Measurements from ENCODE around the gene CCR6. TPM values are rescaled to one million over a fixed set of nuclear protein-coding genes. Genes with fewer than 3 reads are reported as not detected.

Gene CCR6
- total and polyA plus RNA-seq, 2 of the 13 experiments (the other 11 are each of a cell fraction or from before 2014, with no cell fraction given) = 4.5 to 8.7 TPM

- TF ChIP-seq TIGD3 (CRISPR knock-in tag; IDR thresholded peaks at IDR 0.05; ENCODE audit: borderline replicate concordance) (no peak), POGZ (CRISPR knock-in tag; IDR thresholded peaks at IDR 0.05) (no peak; the same call in 1 of the 2 replicates), NCOA2 (CRISPR knock-in tag; IDR thresholded peaks at IDR 0.05) (no peak; the same call in 1 of the 2 replicates), MAF1 (CRISPR knock-in tag; IDR thresholded peaks at IDR 0.05; ENCODE audit: borderline replicate concordance) (no peak), SNRNP70 (IDR thresholded peaks at IDR 0.05; ENCODE audit: low read depth, low read length) (no peak), ZNF652 (CRISPR knock-in tag; IDR thresholded peaks at IDR 0.05; ENCODE audit: borderline replicate concordance, low read depth) (no peak), ZNF512B (CRISPR knock-in tag; IDR thresholded peaks at IDR 0.05; ENCODE audit: borderline replicate concordance) (no peak), ISX (CRISPR knock-in tag; conservative IDR thresholded peaks at IDR 0.05) (no peak), ETV6 (CRISPR knock-in tag; conservative IDR thresholded peaks at IDR 0.05) (no peak), MATR3 (CRISPR knock-in tag; IDR thresholded peaks at IDR 0.05) (no peak), EP300 (IDR thresholded peaks at IDR 0.05; ENCODE audit: low read depth in 2 of 2, low read length in 2 of 2) (peak; percentile 64 to 79; a peak in 3 of 4 replicates), EP300 (CRISPR knock-in tag; IDR thresholded peaks at IDR 0.05; ENCODE audit: borderline replicate concordance) (peak; percentile 54; the same call in 1 of the 2 replicates), HNF4G (IDR thresholded peaks at IDR 0.05; ENCODE audit: borderline replicate concordance, low read depth, low read length) (no peak), HNF4G (CRISPR knock-in tag; IDR thresholded peaks at IDR 0.05; ENCODE audit: borderline replicate concordance, low read depth) (no peak), SALL2 (CRISPR knock-in tag; IDR thresholded peaks at IDR 0.05) (no peak), THAP9 (CRISPR knock-in tag; IDR thresholded peaks at IDR 0.05; ENCODE audit: borderline replicate concordance) (peak; percentile 14; the same call in 1 of the 2 replicates), TAF1 (CRISPR knock-in tag; IDR thresholded peaks at IDR 0.05) (no peak), SALL1 (CRISPR knock-in tag; IDR thresholded peaks at IDR 0.05) (peak; percentile 86), SRY (CRISPR knock-in tag; IDR thresholded peaks at IDR 0.05) (no peak), HMG20A (CRISPR knock-in tag; IDR thresholded peaks at IDR 0.05; ENCODE audit: borderline replicate concordance) (peak; percentile 91), NFYB (CRISPR knock-in tag; IDR thresholded peaks at IDR 0.05) (no peak), MIXL1 (CRISPR knock-in tag; IDR thresholded peaks at IDR 0.05) (no peak; the same call in none of the 2 replicates), ZFP1 (CRISPR knock-in tag; IDR thresholded peaks at IDR 0.05) (no peak), ZNF788 (CRISPR knock-in tag; IDR thresholded peaks at IDR 0.05; ENCODE audit: borderline replicate concordance) (peak; percentile 54; the same call in 1 of the 2 replicates), ZFP82 (CRISPR knock-in tag; IDR thresholded peaks at IDR 0.05; ENCODE audit: borderline replicate concordance) (no peak)
Measured at GRCh38 chr6:167140589-167141474, 17.9 kb downstream of the CCR6 start (continued).

Data from HepG2 (cell line).